ENCODE data around the gene EDC3. TPM values are rescaled to one million over a fixed set of nuclear protein-coding genes. Genes with fewer than 3 reads are reported as not detected.

Gene EDC3
- polyA plus RNA-seq, 1 of the 3 experiments (the other 2 are of a cell fraction): 34.9 TPM

DNA sequence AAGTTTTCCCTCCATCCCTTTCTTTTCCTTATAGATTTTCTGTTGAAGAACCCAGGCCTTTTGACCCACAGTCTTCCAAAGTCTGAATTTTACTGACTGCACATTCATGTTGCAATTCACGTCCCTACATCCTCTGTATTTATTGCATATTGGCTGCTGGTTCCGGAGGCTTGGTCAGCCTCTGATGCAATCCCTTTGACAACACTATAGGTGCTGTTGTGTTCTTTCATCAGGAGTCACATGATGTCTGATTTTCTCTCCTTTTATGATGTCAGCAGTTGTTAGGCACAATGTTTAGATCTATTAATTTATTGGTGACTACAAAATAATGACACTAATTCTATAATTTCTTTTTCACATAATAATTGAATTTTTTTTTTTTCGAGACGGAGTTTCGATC lies 20.8 kb upstream of the EDC3 start:
- Histone ChIP-seq H3K9me2 (no peaks in the 10 kb centered on the region), H3K36me3 (replicated peaks in 1 of 2; ENCODE audit: control insufficient read depth in 1 of 2, insufficient read depth in 2 of 2, low read length in 1 of 2) (no peaks in the 10 kb centered on the region), H3K4me3 (ENCODE audit: low read depth in 2 of 2, low read length in 1 of 2) (no peak overlapping the region), H3F3A (replicated peaks; ENCODE audit: insufficient read depth) (peaks cover 3% of the 10 kb centered on the region), H3K9me3 (no peaks in the 10 kb centered on the region), H3K4me1 (ENCODE audit: control insufficient read depth in 1 of 2, insufficient read depth in 2 of 2, low read depth in 1 of 2, low read length in 1 of 2) (no peaks in the 10 kb centered on the region), H3K27me3 (ENCODE audit: insufficient read depth) (peaks cover 9% of the 10 kb centered on the region; the same call in 1 of the 2 replicates), H3K9ac (no peak overlapping the region), H4K20me1 (ENCODE audit: insufficient read depth) (no peaks in the 10 kb centered on the region), H3K4me2 (no peak overlapping the region), H2AFZ (ENCODE audit: low read depth) (no peak overlapping the region), H3K27ac (ENCODE audit: low read depth in 2 of 2, low read length in 1 of 2) (no peak overlapping the region), H3K79me2 (ENCODE audit: insufficient read depth) (no peaks in the 10 kb centered on the region)
- no peak for TF ChIP-seq TAF1 (IDR thresholded peaks at IDR 0.05; ENCODE audit: borderline replicate concordance, low read depth, low read length)
- no peak for TF ChIP-seq TEAD4 (IDR thresholded peaks at IDR 0.05; ENCODE audit: borderline replicate concordance, insufficient read depth)
- TF ChIP-seq FOSL2 (IDR thresholded peaks at IDR 0.05; ENCODE audit: borderline replicate concordance, low read depth): no peak
- TF ChIP-seq SIN3A (IDR thresholded peaks at IDR 0.05; ENCODE audit: borderline replicate concordance, low read depth, low read length): no peak
- no peak for TF ChIP-seq FOXJ3 (CRISPR knock-in tag; IDR thresholded peaks at IDR 0.05)
- TF ChIP-seq, protein P1, sequence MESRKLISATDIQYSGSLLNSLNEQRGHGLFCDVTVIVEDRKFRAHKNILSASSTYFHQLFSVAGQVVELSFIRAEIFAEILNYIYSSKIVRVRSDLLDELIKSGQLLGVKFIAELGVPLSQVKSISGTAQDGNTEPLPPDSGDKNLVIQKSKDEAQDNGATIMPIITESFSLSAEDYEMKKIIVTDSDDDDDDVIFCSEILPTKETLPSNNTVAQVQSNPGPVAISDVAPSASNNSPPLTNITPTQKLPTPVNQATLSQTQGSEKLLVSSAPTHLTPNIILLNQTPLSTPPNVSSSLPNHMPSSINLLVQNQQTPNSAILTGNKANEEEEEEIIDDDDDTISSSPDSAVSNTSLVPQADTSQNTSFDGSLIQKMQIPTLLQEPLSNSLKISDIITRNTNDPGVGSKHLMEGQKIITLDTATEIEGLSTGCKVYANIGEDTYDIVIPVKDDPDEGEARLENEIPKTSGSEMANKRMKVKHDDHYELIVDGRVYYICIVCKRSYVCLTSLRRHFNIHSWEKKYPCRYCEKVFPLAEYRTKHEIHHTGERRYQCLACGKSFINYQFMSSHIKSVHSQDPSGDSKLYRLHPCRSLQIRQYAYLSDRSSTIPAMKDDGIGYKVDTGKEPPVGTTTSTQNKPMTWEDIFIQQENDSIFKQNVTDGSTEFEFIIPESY (IDR thresholded peaks at IDR 0.05; ENCODE audit: borderline replicate concordance, low read depth): no peak
- TF ChIP-seq YY1 (IDR thresholded peaks at IDR 0.05; ENCODE audit: low read depth): no peak
- no peak for TF ChIP-seq FOXM1 (IDR thresholded peaks at IDR 0.05; ENCODE audit: low read depth)
- TF ChIP-seq, protein P2, sequence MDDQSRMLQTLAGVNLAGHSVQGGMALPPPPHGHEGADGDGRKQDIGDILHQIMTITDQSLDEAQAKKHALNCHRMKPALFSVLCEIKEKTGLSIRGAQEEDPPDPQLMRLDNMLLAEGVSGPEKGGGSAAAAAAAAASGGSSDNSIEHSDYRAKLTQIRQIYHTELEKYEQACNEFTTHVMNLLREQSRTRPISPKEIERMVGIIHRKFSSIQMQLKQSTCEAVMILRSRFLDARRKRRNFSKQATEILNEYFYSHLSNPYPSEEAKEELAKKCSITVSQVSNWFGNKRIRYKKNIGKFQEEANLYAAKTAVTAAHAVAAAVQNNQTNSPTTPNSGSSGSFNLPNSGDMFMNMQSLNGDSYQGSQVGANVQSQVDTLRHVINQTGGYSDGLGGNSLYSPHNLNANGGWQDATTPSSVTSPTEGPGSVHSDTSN (IDR thresholded peaks at IDR 0.05): no peak
- no peak for TF ChIP-seq GABPA (IDR thresholded peaks at IDR 0.05; ENCODE audit: low read depth)
- TF ChIP-seq, protein P3, sequence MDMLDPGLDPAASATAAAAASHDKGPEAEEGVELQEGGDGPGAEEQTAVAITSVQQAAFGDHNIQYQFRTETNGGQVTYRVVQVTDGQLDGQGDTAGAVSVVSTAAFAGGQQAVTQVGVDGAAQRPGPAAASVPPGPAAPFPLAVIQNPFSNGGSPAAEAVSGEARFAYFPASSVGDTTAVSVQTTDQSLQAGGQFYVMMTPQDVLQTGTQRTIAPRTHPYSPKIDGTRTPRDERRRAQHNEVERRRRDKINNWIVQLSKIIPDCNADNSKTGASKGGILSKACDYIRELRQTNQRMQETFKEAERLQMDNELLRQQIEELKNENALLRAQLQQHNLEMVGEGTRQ (IDR thresholded peaks at IDR 0.05; ENCODE audit: borderline replicate concordance, low read depth, low read length): no peak
- TF ChIP-seq SMC3 (IDR thresholded peaks at IDR 0.05; ENCODE audit: low read depth, low read length): no peak
- TF ChIP-seq NFIC (IDR thresholded peaks at IDR 0.05; ENCODE audit: borderline replicate concordance): no peak
- no peak for TF ChIP-seq RXRA (IDR thresholded peaks at IDR 0.05; ENCODE audit: borderline replicate concordance, low read depth)
- TF ChIP-seq, protein P4, sequence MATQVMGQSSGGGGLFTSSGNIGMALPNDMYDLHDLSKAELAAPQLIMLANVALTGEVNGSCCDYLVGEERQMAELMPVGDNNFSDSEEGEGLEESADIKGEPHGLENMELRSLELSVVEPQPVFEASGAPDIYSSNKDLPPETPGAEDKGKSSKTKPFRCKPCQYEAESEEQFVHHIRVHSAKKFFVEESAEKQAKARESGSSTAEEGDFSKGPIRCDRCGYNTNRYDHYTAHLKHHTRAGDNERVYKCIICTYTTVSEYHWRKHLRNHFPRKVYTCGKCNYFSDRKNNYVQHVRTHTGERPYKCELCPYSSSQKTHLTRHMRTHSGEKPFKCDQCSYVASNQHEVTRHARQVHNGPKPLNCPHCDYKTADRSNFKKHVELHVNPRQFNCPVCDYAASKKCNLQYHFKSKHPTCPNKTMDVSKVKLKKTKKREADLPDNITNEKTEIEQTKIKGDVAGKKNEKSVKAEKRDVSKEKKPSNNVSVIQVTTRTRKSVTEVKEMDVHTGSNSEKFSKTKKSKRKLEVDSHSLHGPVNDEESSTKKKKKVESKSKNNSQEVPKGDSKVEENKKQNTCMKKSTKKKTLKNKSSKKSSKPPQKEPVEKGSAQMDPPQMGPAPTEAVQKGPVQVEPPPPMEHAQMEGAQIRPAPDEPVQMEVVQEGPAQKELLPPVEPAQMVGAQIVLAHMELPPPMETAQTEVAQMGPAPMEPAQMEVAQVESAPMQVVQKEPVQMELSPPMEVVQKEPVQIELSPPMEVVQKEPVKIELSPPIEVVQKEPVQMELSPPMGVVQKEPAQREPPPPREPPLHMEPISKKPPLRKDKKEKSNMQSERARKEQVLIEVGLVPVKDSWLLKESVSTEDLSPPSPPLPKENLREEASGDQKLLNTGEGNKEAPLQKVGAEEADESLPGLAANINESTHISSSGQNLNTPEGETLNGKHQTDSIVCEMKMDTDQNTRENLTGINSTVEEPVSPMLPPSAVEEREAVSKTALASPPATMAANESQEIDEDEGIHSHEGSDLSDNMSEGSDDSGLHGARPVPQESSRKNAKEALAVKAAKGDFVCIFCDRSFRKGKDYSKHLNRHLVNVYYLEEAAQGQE (IDR thresholded peaks at IDR 0.05; ENCODE audit: low read depth, low read length): no peak
- TF ChIP-seq MEF2A (IDR thresholded peaks at IDR 0.05; ENCODE audit: borderline replicate concordance, low read depth): no peak
- ChIA-PET POLR2A (no interaction called here), CTCF (interaction anchor here (0.7 kb wide), 1 partner anchor 85 kb away, joined by 3 read pairs; no protein-coding TSS in a partner anchor)
- WGBS (ENCODE audit: low lambda C conversion rate): 62% methylated on average over 5 of the region's 5 CpGs
- no peak for DNase-seq
